ENCODE measurements around the gene TAF8. TPM values are rescaled to one million over a fixed set of nuclear protein-coding genes. Genes with fewer than 3 reads are reported as not detected.

Gene TAF8
- total RNA-seq, 1 experiment from 2014 or later: 22.5 TPM

GRCh38 chr6:42095094-42095493 lies 44.8 kb downstream of the TAF8 start:
- ChIA-PET POLR2A (ENCODE audit: low non-redundant PET) (no interaction called here), CTCF (no interaction called here)
- no peaks in the 10 kb centered on the region for H3K27me3 ChIP-seq (replicated peaks; ENCODE audit: insufficient read depth, low read depth, low read length, poor library complexity)

GRCh38 chr6:42095776-42096541 lies 45.6 kb downstream of the TAF8 start:
- POLR2A ChIA-PET (ENCODE audit: low non-redundant PET): interaction anchor here (0.7 kb wide), 1 partner anchor 45 kb away, joined by 3 read pairs; no protein-coding TSS in a partner anchor
- Histone ChIP-seq H3K27me3 (replicated peaks; ENCODE audit: insufficient read depth, low read depth, low read length, poor library complexity) (no peaks in the 10 kb centered on the region), H3K4me3 (ENCODE audit: low read depth, low read length, poor library complexity, severe bottlenecking) (no peak overlapping the region), H3K4me1 (ENCODE audit: insufficient read depth, low read length, poor library complexity, severe bottlenecking) (no peaks in the 10 kb centered on the region), H3K36me3 (ENCODE audit: insufficient read depth, low read length, poor library complexity, severe bottlenecking) (no peaks in the 10 kb centered on the region), H3K27ac (ENCODE audit: low read depth, low read length, poor library complexity, severe bottlenecking) (no peak overlapping the region), H3K9me3 (ENCODE audit: low read depth, low read length, poor library complexity, severe bottlenecking) (no peaks in the 10 kb centered on the region)
- CTCF ChIA-PET: interaction anchor here (0.6 kb wide), 1 partner anchor 34 kb away, joined by 5 read pairs; no protein-coding TSS in a partner anchor
- no TSS peak for BruUV-seq (replicated peaks)
- no peak for DNase-seq (ENCODE audit: low spot score)
- intact Hi-C loops (cut with micrococcal nuclease; ENCODE audit: unreplicated experiment): no loop called here
- TF ChIP-seq EZH2 (IDR thresholded peaks at IDR 0.05; ENCODE audit: borderline replicate concordance, low read depth, low read length, poor library complexity, severe bottlenecking) (no peak), CTCF (conservative IDR thresholded peaks at IDR 0.05; ENCODE audit: low read depth, low read length) (peak; percentile 35; the same call in 1 of the 2 replicates)

More at GRCh38 chr6:42095094-42095493, 44.8 kb downstream of the TAF8 start:
- no peak for DNase-seq (ENCODE audit: low spot score)
- Histone ChIP-seq H3K36me3 (ENCODE audit: insufficient read depth, low read length, poor library complexity, severe bottlenecking) (no peaks in the 10 kb centered on the region), H3K27ac (ENCODE audit: low read depth, low read length, poor library complexity, severe bottlenecking) (no peak overlapping the region), H3K4me3 (ENCODE audit: low read depth, low read length, poor library complexity, severe bottlenecking) (no peak overlapping the region), H3K4me1 (ENCODE audit: insufficient read depth, low read length, poor library complexity, severe bottlenecking) (no peaks in the 10 kb centered on the region), H3K9me3 (ENCODE audit: low read depth, low read length, poor library complexity, severe bottlenecking) (no peaks in the 10 kb centered on the region)
- no peak for TF ChIP-seq CTCF (conservative IDR thresholded peaks at IDR 0.05; ENCODE audit: low read depth, low read length)
- no TSS peak for BruUV-seq (replicated peaks)
- intact Hi-C loops (cut with micrococcal nuclease; ENCODE audit: unreplicated experiment): no loop called here

- H3K4me3 ChIP-seq (ENCODE audit: low read depth, low read length, poor library complexity, severe bottlenecking): no peak overlapping the region
- H3K27ac ChIP-seq (ENCODE audit: low read depth, low read length, poor library complexity, severe bottlenecking): no peak overlapping the region
- no peak for TF ChIP-seq CTCF (conservative IDR thresholded peaks at IDR 0.05; ENCODE audit: low read depth, low read length)
- TF ChIP-seq EZH2 (IDR thresholded peaks at IDR 0.05; ENCODE audit: borderline replicate concordance, low read depth, low read length, poor library complexity, severe bottlenecking): no peak
- no peak for DNase-seq (ENCODE audit: low spot score)
- H3K9me3 ChIP-seq (ENCODE audit: low read depth, low read length, poor library complexity, severe bottlenecking): no peaks in the 10 kb centered on the region
- no peaks in the 10 kb centered on the region for H3K27me3 ChIP-seq (replicated peaks; ENCODE audit: insufficient read depth, low read depth, low read length, poor library complexity)
- intact Hi-C loops (cut with micrococcal nuclease; ENCODE audit: unreplicated experiment): no loop called here
- POLR2A ChIA-PET (ENCODE audit: low non-redundant PET): no interaction called here
- no peaks in the 10 kb centered on the region for H3K36me3 ChIP-seq (ENCODE audit: insufficient read depth, low read length, poor library complexity, severe bottlenecking)
- no TSS peak for BruUV-seq (replicated peaks)
- H3K4me1 ChIP-seq (ENCODE audit: insufficient read depth, low read length, poor library complexity, severe bottlenecking): no peaks in the 10 kb centered on the region
- CTCF ChIA-PET: no interaction called here
Observed at GRCh38 chr6:42099340-42100028, 49.2 kb downstream of the TAF8 start.
